DND-41 (cell line): ENCODE data around the gene UNC5CL.

ENCODE experiments used
- CTCF ChIP-seq: IDR thresholded peaks from 2 replicates; pipeline ENCODE4 v1.5.1; 2012; ENCODE audit warnings: borderline replicate concordance, low read length, moderate library complexity, mild to moderate bottlenecking; ENCODE audit not compliant: poor library complexity, severe bottlenecking; ENCODE audit errors: extremely low read depth
- EZH2 ChIP-seq: IDR thresholded peaks from 3 replicates; pipeline ENCODE4 v1.6.1; 2012; ENCODE audit warnings: borderline replicate concordance, low read depth, mild to moderate bottlenecking, moderate library complexity, low read length, inconsistent platforms; ENCODE audit not compliant: severe bottlenecking

- TF ChIP-seq CTCF (no peak), EZH2 (no peak)
Observed at GRCh38 chr6:40992746-40993145, 46.3 kb downstream of the UNC5CL start.
